ENCODE results near the gene ESRRG.

Gene ESRRG

GRCh38 chr1:216723274-216723780 lies at the start of gene ESRRG:
Gene ESRRG (minus strand): TSS chr1:216723429. CDS start chr1:216723299, 130 bp downstream.
- no peak for DNase-seq (ENCODE audit: low read depth in 2 of 2)

GRCh38 chr1:216771922-216772321 lies 48.7 kb upstream of the ESRRG start:
- no peak for DNase-seq (ENCODE audit: low read depth in 2 of 2)

- no peak for DNase-seq (ENCODE audit: low read depth in 2 of 2)
These were observed 43.6 kb upstream of the ESRRG start for GRCh38 chr1:216766633-216767327.

- no peak for DNase-seq (ENCODE audit: low read depth in 2 of 2)
These were observed 42.4 kb upstream of the ESRRG start for GRCh38 chr1:216765346-216766300.

DNA sequence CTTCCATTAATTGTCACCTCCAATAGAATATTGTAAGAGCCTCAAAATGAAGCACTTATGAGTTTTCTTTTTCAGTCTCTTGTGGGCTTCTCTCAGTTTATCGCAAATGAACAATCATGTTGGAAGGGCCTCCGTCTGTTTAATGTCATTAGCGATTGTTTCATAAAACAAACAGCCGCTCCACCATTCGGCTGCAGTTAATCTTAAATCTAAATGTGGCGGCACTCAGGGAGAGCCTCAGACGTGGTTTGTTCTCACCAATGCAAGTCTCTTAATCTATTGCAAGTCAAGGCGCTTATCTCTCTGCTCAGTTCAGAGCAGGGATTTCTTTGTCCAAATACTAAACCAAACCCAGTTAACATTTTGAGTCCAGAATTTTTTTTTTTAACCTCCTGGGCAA lies 34.9 kb upstream of the ESRRG start:
- no peak for DNase-seq (ENCODE audit: low read depth in 2 of 2)

GRCh38 chr1:216757110-216757509 lies 33.9 kb upstream of the ESRRG start:
- DNase-seq (ENCODE audit: low read depth in 2 of 2), result no peak

- no peak for DNase-seq (ENCODE audit: low read depth in 2 of 2)
These were observed 27.7 kb upstream of the ESRRG start for GRCh38 chr1:216750961-216751360.

- no peak for DNase-seq (ENCODE audit: low read depth in 2 of 2)
These were observed 26.9 kb upstream of the ESRRG start for GRCh38 chr1:216750031-216750627.

GRCh38 chr1:216749232-216749631 lies 26.0 kb upstream of the ESRRG start:
- no peak for DNase-seq (ENCODE audit: low read depth in 2 of 2)

DNA sequence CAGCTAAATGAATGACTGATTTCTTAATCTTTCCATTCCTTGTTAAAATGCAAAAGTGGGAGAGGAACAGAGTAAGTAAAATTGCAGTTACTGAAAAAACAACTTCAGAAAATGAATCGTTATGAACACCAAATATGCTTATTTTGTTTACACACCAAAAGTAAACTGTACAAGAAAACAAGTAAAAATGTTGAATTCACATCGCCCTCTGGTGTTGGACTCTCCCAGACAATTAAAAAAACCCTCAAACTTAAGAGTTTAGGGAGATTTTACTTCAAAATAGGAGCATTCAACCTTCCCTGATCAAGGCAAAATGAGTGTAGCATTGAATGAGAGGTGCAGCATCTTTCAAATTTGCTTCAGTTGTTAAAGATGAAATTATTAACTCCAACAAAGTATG lies 19.4 kb upstream of the ESRRG start:
- no peak for DNase-seq (ENCODE audit: low read depth in 2 of 2)

DNA sequence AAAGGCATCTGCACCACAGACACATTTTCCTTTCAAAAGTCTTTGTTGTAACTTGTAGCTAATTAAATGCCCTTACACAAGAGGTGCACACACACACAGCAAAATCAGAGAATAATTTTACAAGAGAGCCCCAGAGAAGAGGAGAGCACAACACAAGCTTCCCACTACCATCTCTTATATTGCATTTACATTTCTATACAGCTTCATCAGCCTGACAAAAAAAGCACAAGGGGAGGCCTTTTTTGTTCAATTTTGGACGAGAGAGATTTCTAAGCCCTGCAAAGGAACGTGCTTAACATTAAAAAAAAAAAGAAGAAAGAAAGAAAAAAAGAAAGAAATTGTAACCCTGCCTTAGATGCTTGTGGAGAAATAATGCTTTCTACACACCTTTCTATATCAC lies 17.1 kb upstream of the ESRRG start:
- no peak for DNase-seq (ENCODE audit: low read depth in 2 of 2)

DNA sequence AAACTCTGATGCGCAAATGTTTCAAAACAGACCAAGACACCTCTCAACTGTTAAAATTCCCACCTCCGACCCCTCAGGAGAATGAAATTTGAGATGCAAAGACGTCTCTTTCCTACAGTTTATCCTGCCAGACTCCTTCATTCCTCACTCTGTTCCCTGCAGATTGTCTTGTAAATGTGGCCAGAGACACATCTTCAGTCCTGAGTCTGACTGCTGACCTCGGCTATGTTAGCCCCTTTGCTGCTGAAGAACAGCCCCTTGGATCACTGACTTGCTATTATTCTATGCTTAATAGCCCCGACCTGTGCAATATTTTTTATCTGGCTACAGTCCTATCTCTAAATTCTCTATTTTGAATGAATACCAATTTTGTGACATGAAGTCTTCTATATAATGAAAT lies 16.6 kb upstream of the ESRRG start:
- no peak for DNase-seq (ENCODE audit: low read depth in 2 of 2)

DNA sequence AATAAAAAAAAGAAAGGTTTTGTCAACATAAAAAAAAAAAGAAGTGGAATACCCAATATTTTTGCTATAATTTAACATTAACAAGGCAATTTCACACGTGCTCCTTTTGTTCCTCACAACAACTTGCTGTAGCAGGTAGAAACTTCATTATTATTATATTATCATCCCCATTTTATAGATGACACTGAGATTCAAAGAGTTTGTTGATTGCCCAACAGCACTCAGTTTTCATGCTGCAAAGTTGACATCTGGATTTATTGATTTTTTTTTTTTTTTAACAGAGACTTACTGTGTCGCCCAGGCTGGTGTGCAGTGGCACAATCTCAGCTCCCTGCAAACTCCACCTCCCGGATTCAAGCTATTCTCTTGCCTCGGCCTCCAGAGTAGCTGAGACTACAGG lies 8.9 kb upstream of the ESRRG start:
- DNase-seq (ENCODE audit: low read depth in 2 of 2), result no peak

DNA sequence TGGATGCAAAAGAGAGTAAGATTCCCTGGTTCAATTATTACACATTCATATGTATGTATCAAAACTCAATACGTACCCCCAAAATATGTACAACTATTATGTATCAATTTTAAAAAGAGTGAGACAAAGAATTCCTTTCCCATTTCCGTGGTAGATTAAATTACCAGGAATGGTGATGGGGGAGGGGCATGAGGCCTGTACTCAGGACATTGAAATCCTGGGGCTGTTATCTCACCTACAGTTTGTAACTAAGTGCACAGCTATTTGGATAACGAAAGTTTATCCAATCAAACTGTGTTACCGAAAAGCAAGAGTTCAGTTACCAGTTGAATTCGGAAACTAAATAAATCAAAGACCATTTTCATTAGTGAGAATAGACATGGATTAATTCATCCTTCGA lies 8.3 kb upstream of the ESRRG start:
- DNase-seq (ENCODE audit: low read depth in 2 of 2), result no peak

DNA sequence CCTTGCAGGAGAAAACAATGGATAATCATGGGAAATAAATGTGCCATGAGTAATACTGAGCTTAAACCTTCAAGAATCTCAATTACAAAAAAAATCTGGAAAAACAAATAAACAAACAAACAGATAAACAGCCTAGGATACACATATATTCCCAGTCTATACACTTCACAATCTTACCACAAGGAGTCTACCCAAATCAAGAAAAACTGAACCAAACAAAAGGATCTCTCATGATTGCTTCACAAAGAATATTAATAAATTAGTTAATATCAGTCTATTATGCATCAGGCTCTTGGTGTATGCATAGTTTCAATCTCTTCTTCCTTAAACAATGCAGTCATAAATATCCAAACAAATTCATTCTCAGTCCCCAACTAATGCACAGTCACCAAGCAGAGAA lies 3.2 kb upstream of the ESRRG start:
- no peak for DNase-seq (ENCODE audit: low read depth in 2 of 2)

- DNase-seq (ENCODE audit: low read depth in 2 of 2), result no peak
These were observed 408 bp downstream of the ESRRG start for GRCh38 chr1:216722821-216723220.

GRCh38 chr1:216721863-216722262 lies 1.4 kb downstream of the ESRRG start:
- no peak for DNase-seq (ENCODE audit: low read depth in 2 of 2)

GRCh38 chr1:216721062-216721461 lies 2.2 kb downstream of the ESRRG start:
- no peak for DNase-seq (ENCODE audit: low read depth in 2 of 2)

GRCh38 chr1:216711712-216712111 lies 11.5 kb downstream of the ESRRG start:
- no peak for DNase-seq (ENCODE audit: low read depth in 2 of 2)

DNA sequence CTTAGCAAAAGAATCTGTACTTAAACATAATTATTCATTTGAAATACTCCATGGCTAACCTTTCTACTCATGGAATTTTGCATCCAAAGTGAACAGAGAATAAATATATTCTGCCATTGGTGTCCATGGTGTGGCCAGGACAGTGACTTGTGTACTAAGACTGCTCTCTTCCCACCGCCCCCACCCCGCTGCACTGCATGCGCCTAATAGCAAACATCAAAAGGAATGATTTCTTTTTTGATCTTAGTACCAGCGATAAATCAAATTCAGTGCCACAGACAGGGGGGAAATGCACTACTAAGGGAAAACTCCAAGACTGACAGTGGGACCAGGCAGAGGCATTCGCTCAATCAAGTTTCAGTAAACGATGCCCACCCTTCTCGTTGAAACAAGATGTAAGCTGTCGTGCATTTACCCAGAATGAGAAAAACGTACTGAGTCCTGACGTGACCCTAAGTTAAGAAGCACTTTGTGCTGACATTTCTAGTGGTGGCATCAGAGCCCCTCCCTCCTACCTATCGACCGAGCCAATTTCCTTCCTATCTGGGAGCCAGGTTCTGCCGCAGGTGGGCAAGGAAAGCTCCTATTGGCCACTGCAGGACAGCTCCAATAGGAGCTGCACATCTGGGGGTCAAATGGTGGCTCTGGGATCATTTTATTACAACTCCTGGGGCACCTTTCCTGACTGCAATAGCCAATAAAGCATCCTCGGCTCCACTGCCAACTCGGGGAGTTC lies 12.5 kb downstream of the ESRRG start:
- no peak for DNase-seq (ENCODE audit: low read depth in 2 of 2)

- no peak for DNase-seq (ENCODE audit: low read depth in 2 of 2)
These were observed 13.2 kb downstream of the ESRRG start for GRCh38 chr1:216710055-216710454.

GRCh38 chr1:216705676-216706075 lies 17.6 kb downstream of the ESRRG start:
- no peak for DNase-seq (ENCODE audit: low read depth in 2 of 2)

Data from stimulated activated CD4-positive, alpha-beta T cell treated with anti-CD3 and anti-CD28 coated beads, Interleukin-4, amount 100 ng/mL, for 48 hours (primary cell).